ENCODE data around the gene CACNA1H. TPM values are rescaled to one million over a fixed set of nuclear protein-coding genes. Genes with fewer than 3 reads are reported as not detected.

Gene CACNA1H
- total RNA-seq, 4 donors from 2014 or later, result 17.0 to 63.6 (median 39.5) TPM

DNA sequence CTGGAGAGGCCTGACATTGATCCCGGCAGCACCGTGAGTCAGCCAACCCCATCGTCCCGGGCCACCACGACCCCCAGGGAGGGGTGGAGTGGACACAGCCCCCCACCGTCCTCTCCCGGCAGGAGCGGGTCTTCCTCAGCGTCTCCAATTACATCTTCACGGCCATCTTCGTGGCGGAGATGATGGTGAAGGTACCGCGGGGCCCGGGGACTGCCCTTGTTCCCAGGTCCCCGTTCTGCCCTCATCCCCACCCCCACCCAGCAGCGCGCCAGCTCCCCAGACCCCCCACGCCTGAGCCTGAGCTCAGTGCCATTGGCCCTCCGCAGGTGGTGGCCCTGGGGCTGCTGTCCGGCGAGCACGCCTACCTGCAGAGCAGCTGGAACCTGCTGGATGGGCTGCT is 57.6 kb downstream of the CACNA1H start:
- no peaks in the 10 kb centered on the region for H3K27me3 ChIP-seq
- no peak for DNase-seq
- TF ChIP-seq EP300 (IDR thresholded peaks at IDR 0.05; ENCODE audit: low read depth), result no peak
- TF ChIP-seq POLR2A (IDR thresholded peaks at IDR 0.05), result no peak
- TF ChIP-seq, protein P1, sequence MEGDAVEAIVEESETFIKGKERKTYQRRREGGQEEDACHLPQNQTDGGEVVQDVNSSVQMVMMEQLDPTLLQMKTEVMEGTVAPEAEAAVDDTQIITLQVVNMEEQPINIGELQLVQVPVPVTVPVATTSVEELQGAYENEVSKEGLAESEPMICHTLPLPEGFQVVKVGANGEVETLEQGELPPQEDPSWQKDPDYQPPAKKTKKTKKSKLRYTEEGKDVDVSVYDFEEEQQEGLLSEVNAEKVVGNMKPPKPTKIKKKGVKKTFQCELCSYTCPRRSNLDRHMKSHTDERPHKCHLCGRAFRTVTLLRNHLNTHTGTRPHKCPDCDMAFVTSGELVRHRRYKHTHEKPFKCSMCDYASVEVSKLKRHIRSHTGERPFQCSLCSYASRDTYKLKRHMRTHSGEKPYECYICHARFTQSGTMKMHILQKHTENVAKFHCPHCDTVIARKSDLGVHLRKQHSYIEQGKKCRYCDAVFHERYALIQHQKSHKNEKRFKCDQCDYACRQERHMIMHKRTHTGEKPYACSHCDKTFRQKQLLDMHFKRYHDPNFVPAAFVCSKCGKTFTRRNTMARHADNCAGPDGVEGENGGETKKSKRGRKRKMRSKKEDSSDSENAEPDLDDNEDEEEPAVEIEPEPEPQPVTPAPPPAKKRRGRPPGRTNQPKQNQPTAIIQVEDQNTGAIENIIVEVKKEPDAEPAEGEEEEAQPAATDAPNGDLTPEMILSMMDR (IDR thresholded peaks at IDR 0.05), result no peak
- no peak for TF ChIP-seq POLR2AphosphoS5 (IDR thresholded peaks at IDR 0.05)
- no peaks in the 10 kb centered on the region for H3K9me3 ChIP-seq
- no peak overlapping the region for H3K4me3 ChIP-seq
- H3K4me1 ChIP-seq, result no peaks in the 10 kb centered on the region
- no peaks in the 10 kb centered on the region for H3K36me3 ChIP-seq
- in situ Hi-C loops (cut with MboI; ENCODE audit: low pct_ligation_motif_present in 1 of 4, low pct_unique_long_range_greater_than_20kb in 1 of 4, low sequenced_read_pairs in 3 of 4) (no loop called here), intact Hi-C loops (cut with DNase I; ENCODE audit: low total_unique reads) (no loop called here)
- no peak overlapping the region for H3K27ac ChIP-seq
- 89% methylated on average over 20 of the region's 23 CpGs; no CpG with 5 or more reads in 1 of the 2 donors for WGBS, 2 donors (ENCODE audit: low coverage in 1 of 2)

DNA sequence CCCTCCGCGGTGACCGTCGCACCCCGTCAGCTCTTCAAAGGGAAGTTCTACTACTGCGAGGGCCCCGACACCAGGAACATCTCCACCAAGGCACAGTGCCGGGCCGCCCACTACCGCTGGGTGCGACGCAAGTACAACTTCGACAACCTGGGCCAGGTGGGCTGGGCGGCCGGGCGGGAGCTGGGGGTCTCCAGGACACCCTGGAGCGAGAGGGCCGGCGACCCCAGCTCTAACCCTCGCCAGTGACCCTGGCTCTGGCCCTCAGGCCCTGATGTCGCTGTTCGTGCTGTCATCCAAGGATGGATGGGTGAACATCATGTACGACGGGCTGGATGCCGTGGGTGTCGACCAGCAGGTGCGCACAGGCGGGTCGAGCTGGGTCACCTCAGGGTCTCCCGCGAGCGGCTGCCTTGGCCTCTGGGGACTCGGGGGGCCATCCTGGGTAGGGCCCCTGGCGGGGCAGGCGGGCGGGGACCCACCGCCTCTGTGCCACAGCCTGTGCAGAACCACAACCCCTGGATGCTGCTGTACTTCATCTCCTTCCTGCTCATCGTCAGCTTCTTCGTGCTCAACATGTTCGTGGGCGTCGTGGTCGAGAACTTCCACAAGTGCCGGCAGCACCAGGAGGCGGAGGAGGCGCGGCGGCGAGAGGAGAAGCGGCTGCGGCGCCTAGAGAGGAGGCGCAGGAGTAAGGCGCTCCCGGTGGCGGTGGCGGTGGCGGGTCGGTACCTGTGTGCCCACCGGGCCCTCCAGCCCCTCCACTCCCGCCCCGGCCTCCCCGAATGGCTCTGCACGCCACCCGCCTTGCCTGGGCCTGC is 58.8 kb downstream of the CACNA1H start:
- TF ChIP-seq EP300 (IDR thresholded peaks at IDR 0.05; ENCODE audit: low read depth) (no peak), POLR2AphosphoS5 (IDR thresholded peaks at IDR 0.05) (no peak)
- no peak overlapping the region for H3K4me3 ChIP-seq
- in situ Hi-C loops (cut with MboI; ENCODE audit: low pct_ligation_motif_present in 1 of 4, low pct_unique_long_range_greater_than_20kb in 1 of 4, low sequenced_read_pairs in 3 of 4), result no loop called here
- H3K36me3 ChIP-seq, result no peaks in the 10 kb centered on the region
- no peak for DNase-seq
- H3K4me1 ChIP-seq, result no peaks in the 10 kb centered on the region
- no peak overlapping the region for H3K27ac ChIP-seq
- intact Hi-C loops (cut with DNase I; ENCODE audit: low total_unique reads), result no loop called here
- WGBS, 2 donors (ENCODE audit: low coverage in 1 of 2), result 92% methylated on average over 59 of the region's 65 CpGs; no CpG with 5 or more reads in 1 of the 2 donors
- no peaks in the 10 kb centered on the region for H3K27me3 ChIP-seq
- no peaks in the 10 kb centered on the region for H3K9me3 ChIP-seq

DNA sequence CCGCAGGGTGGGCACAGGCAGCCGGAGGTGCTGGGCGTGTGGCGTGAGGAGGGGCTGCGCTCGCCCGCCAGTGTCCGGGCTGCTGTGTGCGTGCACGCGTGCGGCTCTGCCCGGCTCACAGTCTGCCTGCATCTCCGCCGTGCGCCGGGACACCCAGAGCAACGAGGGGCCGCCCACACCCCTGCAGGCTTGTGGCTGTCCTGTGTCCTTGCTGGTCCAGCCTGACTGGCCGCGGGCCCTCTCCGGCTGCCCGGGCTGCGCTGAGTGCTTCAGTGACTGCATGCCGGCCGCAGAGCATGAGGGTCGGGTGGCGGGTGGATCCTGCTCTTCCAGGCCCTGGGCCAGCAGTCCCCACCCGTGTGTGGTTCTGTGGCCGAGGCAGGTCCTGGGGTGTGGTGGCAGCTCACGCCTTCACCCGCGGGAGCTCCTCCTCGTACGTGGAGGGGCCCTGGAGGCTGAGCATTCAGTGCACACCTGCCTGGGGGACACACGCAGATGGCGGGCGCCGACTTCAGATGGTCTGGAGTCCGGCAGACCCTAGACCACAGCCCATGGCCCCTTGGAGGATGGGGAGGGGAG is 59.8 kb downstream of the CACNA1H start:
- no peak overlapping the region for H3K4me3 ChIP-seq
- H3K27me3 ChIP-seq, result no peaks in the 10 kb centered on the region
- no peaks in the 10 kb centered on the region for H3K9me3 ChIP-seq
- no peaks in the 10 kb centered on the region for H3K4me1 ChIP-seq
- in situ Hi-C loops (cut with MboI; ENCODE audit: low pct_ligation_motif_present in 1 of 4, low pct_unique_long_range_greater_than_20kb in 1 of 4, low sequenced_read_pairs in 3 of 4) (no loop called here), intact Hi-C loops (cut with DNase I; ENCODE audit: low total_unique reads) (no loop called here)
- 80 to 86% methylated on average over 1 to 36 of the region's 40 CpGs for WGBS, 2 donors (ENCODE audit: low coverage in 1 of 2)
- no peak for DNase-seq
- H3K36me3 ChIP-seq, result no peaks in the 10 kb centered on the region
- H3K27ac ChIP-seq, result no peak overlapping the region
- TF ChIP-seq, protein P1 (IDR thresholded peaks at IDR 0.05), result no peak
- no peak for TF ChIP-seq POLR2AphosphoS5 (IDR thresholded peaks at IDR 0.05)
- TF ChIP-seq POLR2A (IDR thresholded peaks at IDR 0.05), result no peak
- no peak for TF ChIP-seq EP300 (IDR thresholded peaks at IDR 0.05; ENCODE audit: low read depth)

DNA sequence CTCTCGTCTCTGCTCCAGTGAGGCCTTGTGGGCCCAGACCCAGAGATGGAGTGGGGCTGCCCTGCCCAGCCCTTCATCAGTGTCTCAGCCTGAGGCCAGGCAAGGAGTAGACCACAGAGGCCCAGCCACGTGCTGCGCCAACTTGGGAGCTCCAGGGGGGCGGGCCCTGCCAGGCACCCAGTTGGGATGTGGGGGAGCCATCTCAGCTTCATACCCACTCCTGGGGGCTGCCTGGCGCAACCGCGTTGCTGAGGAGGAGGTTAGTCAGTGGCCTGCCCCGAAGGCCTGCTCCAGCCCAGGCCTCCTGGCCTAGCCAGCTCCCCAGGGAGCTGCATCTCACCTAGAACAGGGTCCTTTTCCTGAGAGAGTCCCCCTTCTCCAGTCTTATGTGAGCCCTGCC is 60.3 kb downstream of the CACNA1H start:
- intact Hi-C loops (cut with DNase I; ENCODE audit: low total_unique reads) (no loop called here), in situ Hi-C loops (cut with MboI; ENCODE audit: low pct_ligation_motif_present in 1 of 4, low pct_unique_long_range_greater_than_20kb in 1 of 4, low sequenced_read_pairs in 3 of 4) (no loop called here)
- no peak for DNase-seq
- no peaks in the 10 kb centered on the region for H3K9me3 ChIP-seq
- H3K27me3 ChIP-seq, result no peaks in the 10 kb centered on the region
- TF ChIP-seq, protein P1 (IDR thresholded peaks at IDR 0.05), result no peak
- TF ChIP-seq EP300 (IDR thresholded peaks at IDR 0.05; ENCODE audit: low read depth) (no peak), POLR2AphosphoS5 (IDR thresholded peaks at IDR 0.05) (no peak), POLR2A (IDR thresholded peaks at IDR 0.05) (no peak)
- no peaks in the 10 kb centered on the region for H3K4me1 ChIP-seq
- H3K27ac ChIP-seq, result no peak overlapping the region
- no peaks in the 10 kb centered on the region for H3K36me3 ChIP-seq
- 77% methylated on average over 5 of the region's 8 CpGs; no CpG with 5 or more reads in 1 of the 2 donors for WGBS, 2 donors (ENCODE audit: low coverage in 1 of 2)
- H3K4me3 ChIP-seq, result no peak overlapping the region
